ENCODE measurements around the gene CP. TPM values are rescaled to one million over a fixed set of nuclear protein-coding genes. Genes with fewer than 3 reads are reported as not detected.

The CP gene
- total and polyA plus RNA-seq, 2 of the 13 experiments (the other 11 are each of a cell fraction or from before 2014, with no cell fraction given): 42.6 to 789 TPM

DNA sequence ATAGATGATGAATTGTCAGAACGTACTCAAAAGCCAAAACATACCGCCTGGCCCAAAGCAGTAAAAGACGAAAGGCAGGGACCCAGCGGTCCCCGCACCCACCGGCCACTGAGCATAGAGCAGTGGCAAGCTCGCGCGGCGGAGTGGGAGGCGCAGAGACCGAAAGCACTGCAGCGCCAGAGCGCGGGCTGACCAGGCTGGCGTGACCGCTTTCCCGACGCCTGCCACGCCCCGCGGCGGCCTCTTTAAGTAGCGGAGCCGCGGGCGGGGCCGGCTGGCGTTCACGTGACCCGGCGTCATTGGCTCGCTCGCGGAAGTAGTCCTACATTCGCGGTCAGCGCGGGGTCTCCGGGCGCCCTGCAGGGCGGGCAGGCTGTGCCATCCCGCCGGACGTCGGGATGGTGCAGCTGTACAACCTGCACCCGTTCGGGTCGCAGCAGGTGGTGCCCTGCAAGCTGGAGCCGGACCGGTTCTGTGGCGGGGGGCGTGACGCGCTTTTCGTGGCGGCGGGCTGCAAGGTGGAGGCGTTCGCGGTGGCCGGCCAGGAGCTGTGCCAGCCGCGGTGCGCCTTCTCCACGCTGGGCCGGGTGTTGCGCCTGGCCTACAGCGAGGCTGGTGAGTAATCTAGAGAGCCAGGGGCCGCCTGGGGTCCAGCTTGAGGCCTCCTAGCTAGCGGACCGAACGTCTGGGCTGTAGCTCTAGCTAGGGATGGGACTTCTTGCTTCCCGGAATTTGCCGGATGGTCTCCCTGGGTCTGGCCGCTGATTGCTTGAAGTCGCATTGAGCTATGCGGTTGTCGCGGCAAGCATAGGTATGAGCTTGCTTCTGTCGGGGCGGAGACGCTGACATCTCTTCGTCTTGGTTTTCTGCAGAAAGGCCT is 92.1 kb downstream of the CP start, which contains the start of gene HPS3 (continued):
- TF ChIP-seq, protein P1, sequence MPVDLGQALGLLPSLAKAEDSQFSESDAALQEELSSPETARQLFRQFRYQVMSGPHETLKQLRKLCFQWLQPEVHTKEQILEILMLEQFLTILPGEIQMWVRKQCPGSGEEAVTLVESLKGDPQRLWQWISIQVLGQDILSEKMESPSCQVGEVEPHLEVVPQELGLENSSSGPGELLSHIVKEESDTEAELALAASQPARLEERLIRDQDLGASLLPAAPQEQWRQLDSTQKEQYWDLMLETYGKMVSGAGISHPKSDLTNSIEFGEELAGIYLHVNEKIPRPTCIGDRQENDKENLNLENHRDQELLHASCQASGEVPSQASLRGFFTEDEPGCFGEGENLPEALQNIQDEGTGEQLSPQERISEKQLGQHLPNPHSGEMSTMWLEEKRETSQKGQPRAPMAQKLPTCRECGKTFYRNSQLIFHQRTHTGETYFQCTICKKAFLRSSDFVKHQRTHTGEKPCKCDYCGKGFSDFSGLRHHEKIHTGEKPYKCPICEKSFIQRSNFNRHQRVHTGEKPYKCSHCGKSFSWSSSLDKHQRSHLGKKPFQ (CRISPR knock-in tag; IDR thresholded peaks at IDR 0.05; ENCODE audit: insufficient replicate concordance): peak; percentile 45
- TF ChIP-seq ETS1 (CRISPR knock-in tag; IDR thresholded peaks at IDR 0.05) (0 out of 2 replicates have a peak, but pooled peaks have one; percentile 56), ISX (CRISPR knock-in tag; conservative IDR thresholded peaks at IDR 0.05) (0 out of 2 replicates have a peak, but pooled peaks have one; percentile 66), ZNF281 (CRISPR knock-in tag; IDR thresholded peaks at IDR 0.05; ENCODE audit: borderline replicate concordance) (no peak), XBP1 (CRISPR knock-in tag; IDR thresholded peaks at IDR 0.05) (no peak), EP300 (IDR thresholded peaks at IDR 0.05; ENCODE audit: low read depth in 2 of 2, low read length in 2 of 2) (0 out of 4 replicates have a peak, but pooled peaks of 1 of the 2 experiments have one; percentile 6), EP300 (CRISPR knock-in tag; IDR thresholded peaks at IDR 0.05; ENCODE audit: borderline replicate concordance) (no peak), DNMT1 (CRISPR knock-in tag; IDR thresholded peaks at IDR 0.05) (0 out of 2 replicates have a peak, but pooled peaks have one; percentile 8), TSC22D2 (CRISPR knock-in tag; IDR thresholded peaks at IDR 0.05; ENCODE audit: borderline replicate concordance) (peak; percentile 22; the same call in 1 of the 2 replicates), THAP11 (CRISPR knock-in tag; IDR thresholded peaks at IDR 0.05) (peak; percentile 67; the same call in 1 of the 2 replicates), MIXL1 (CRISPR knock-in tag; IDR thresholded peaks at IDR 0.05) (no peak), ZFP36L2 (CRISPR knock-in tag; IDR thresholded peaks at IDR 0.05) (no peak), MED1 (CRISPR knock-in tag; IDR thresholded peaks at IDR 0.05) (peak; percentile 78), ZNF460 (CRISPR knock-in tag; IDR thresholded peaks at IDR 0.05; ENCODE audit: borderline replicate concordance) (no peak; the same call in 1 of the 2 replicates), RBAK (CRISPR knock-in tag; IDR thresholded peaks at IDR 0.05) (no peak), CEBPB (IDR thresholded peaks at IDR 0.05; ENCODE audit: borderline replicate concordance, low read depth, low read length) (no peak), ZNF792 (CRISPR knock-in tag; IDR thresholded peaks at IDR 0.05) (peak; percentile 74; the same call in 1 of the 2 replicates)
- TF ChIP-seq, protein P2, sequence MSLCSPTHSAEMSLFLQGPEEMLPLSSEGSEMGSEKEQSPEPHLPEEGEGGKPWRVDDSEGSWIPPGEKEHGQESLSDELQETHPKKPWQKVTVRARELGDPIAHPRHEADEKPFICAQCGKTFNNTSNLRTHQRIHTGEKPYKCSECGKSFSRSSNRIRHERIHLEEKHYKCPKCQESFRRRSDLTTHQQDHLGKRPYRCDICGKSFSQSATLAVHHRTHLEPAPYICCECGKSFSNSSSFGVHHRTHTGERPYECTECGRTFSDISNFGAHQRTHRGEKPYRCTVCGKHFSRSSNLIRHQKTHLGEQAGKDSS (CRISPR knock-in tag; IDR thresholded peaks at IDR 0.05; ENCODE audit: borderline replicate concordance, low read depth): peak; percentile 81; the same call in 1 of the 2 replicates
- TF ChIP-seq, protein P3, sequence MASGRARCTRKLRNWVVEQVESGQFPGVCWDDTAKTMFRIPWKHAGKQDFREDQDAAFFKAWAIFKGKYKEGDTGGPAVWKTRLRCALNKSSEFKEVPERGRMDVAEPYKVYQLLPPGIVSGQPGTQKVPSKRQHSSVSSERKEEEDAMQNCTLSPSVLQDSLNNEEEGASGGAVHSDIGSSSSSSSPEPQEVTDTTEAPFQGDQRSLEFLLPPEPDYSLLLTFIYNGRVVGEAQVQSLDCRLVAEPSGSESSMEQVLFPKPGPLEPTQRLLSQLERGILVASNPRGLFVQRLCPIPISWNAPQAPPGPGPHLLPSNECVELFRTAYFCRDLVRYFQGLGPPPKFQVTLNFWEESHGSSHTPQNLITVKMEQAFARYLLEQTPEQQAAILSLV (CRISPR knock-in tag; IDR thresholded peaks at IDR 0.05; ENCODE audit: borderline replicate concordance): peak; percentile 67
- TF ChIP-seq, protein P4, sequence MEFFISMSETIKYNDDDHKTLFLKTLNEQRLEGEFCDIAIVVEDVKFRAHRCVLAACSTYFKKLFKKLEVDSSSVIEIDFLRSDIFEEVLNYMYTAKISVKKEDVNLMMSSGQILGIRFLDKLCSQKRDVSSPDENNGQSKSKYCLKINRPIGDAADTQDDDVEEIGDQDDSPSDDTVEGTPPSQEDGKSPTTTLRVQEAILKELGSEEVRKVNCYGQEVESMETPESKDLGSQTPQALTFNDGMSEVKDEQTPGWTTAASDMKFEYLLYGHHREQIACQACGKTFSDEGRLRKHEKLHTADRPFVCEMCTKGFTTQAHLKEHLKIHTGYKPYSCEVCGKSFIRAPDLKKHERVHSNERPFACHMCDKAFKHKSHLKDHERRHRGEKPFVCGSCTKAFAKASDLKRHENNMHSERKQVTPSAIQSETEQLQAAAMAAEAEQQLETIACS (CRISPR knock-in tag; IDR thresholded peaks at IDR 0.05): peak; percentile 26; the same call in 1 of the 2 replicates

All from HepG2 (cell line).